Measurements from ENCODE around the gene MAP4K5.

MAP4K5 gene

DNA sequence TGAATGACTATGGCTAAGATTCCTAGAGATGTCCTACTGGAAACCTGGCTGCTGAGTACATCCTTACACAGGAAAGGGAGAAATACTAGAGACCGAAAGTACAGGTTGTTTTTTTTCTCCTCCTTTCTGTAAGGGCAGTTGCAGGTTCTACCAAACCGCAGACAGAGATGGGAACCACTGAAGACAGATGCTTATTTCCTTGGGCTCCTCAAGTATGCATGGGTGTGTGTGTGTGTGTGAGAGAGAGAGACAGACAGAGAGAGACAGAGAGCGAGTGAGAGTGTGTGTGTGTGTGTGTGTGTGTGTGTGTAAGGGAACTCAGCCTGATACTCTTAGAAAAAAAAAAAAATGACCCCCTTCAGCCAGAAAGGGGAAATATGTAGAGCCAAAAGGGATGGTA, 42.5 kb downstream of the MAP4K5 start:
- FAIRE-seq = no peak
- DNase-seq (ENCODE audit: extremely low spot score, insufficient read length, low read depth) = no peak

DNA sequence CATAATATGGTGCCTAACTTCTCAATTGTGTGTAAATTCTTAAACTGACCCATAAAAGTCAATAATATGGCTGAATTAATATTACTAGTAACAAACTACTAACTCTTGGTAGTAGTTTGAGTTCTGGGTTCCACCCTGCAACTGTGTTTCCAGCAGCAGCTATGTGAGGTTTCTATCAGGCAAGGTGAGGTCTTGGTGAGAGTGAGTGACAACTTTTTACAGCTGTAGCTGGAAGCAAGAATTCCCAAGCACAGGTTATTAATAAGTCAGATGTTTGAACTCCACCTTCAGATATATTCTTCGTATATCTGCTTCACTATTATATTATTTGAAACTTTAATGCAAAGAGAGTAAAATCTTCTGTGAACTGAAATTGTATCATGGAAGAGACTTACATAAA, 43.8 kb downstream of the MAP4K5 start:
- FAIRE-seq (no peak), DNase-seq (ENCODE audit: extremely low spot score, insufficient read length, low read depth) (no peak)

DNA sequence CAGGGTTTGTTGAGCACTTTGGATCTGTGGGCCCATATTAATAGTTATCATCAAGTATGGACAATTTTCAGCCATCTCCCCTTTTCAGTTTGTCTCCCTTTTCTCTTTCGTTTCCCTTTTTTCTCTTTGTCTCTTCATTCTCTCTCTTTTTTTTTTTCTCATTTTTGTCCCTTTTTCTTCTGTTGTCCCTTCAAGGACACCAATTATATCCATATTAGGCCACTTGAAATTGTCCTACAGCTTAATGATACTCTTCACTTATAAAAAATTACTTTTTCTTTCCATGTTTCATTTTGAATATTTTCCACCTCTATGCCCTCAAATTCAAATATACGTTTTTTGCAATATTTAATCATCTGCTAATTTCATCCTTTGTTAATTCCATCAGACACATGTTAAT, 53.3 kb downstream of the MAP4K5 start:
- DNase-seq (ENCODE audit: extremely low spot score, insufficient read length, low read depth) (no peak), FAIRE-seq (no peak)

- DNase-seq (ENCODE audit: extremely low spot score, insufficient read length, low read depth) = no peak
These were observed 54.6 kb downstream of the MAP4K5 start for GRCh38 chr14:50477760-50478159.

DNA sequence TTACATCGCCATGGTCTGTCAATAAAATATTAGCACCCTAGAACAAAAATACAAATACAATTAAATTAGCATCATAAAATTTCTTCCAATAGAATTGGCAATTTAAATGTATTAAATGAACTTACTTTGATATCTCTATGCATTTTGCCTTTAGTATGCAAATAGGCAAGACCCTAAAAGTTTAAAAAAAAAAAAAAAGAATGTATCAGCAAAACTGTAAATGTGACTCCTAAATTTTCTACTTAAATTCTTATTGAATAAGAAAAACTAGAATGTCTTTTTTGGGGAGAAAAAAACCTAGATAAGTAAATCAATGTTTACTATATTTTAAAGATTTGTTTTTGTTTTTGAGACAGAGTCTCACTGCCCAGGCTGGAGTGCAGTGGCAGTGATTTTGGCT, 56.2 kb downstream of the MAP4K5 start:
- no peak for FAIRE-seq
- DNase-seq (ENCODE audit: extremely low spot score, insufficient read length, low read depth) = no peak

More at GRCh38 chr14:50477760-50478159, 54.6 kb downstream of the MAP4K5 start:
- no peak for FAIRE-seq

- DNase-seq (ENCODE audit: extremely low spot score, insufficient read length, low read depth) (no peak), FAIRE-seq (no peak)
These were observed 56.9 kb downstream of the MAP4K5 start for GRCh38 chr14:50475460-50475859.

GRCh38 chr14:50471838-50472465, 60.4 kb downstream of the MAP4K5 start:
- DNase-seq (ENCODE audit: extremely low spot score, insufficient read length, low read depth) (no peak), FAIRE-seq (peak; percentile 18)

- FAIRE-seq (no peak), DNase-seq (ENCODE audit: extremely low spot score, insufficient read length, low read depth) (no peak)
These were observed 62.4 kb downstream of the MAP4K5 start for GRCh38 chr14:50469982-50470381.

DNA sequence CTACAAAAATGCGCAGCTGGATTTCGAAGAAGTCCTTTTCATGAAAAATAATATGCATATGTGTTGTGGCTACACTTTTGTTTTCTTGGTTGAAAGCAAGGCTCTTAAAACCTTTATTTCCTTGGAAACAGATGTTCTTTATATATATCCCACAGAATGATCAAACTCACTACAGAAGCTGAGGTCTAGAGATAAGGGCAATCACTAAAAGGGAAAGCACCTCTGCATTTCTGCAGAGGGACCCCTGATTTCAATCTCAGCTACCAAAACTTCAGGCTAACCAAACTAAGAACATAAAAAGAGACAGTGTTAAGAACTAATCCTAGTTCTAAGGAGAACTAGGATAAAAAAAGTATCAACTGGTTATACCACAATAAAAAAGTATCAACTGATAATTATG, 70.3 kb downstream of the MAP4K5 start:
- DNase-seq (ENCODE audit: extremely low spot score, insufficient read length, low read depth) (no peak), FAIRE-seq (no peak)

DNA sequence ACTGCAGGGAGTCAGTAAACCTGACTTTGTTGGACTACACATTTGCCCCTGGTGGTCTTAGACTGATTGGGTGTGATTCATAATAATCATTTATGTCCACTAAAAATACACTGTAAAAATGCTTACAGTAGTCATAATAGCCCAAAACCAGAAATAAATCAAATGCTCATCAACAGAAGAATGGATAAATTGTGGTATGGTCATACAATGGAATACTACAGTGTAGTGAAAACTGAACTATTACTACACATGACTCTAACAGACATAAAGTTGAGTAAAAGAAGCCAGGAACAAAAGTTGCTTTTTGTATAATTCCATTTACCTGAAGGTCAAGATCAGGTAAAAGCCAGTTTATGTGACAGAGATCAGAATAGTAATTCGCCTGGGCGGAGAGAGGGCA, 78.5 kb downstream of the MAP4K5 start:
- DNase-seq (ENCODE audit: extremely low spot score, insufficient read length, low read depth) = no peak
- no peak for FAIRE-seq

DNA sequence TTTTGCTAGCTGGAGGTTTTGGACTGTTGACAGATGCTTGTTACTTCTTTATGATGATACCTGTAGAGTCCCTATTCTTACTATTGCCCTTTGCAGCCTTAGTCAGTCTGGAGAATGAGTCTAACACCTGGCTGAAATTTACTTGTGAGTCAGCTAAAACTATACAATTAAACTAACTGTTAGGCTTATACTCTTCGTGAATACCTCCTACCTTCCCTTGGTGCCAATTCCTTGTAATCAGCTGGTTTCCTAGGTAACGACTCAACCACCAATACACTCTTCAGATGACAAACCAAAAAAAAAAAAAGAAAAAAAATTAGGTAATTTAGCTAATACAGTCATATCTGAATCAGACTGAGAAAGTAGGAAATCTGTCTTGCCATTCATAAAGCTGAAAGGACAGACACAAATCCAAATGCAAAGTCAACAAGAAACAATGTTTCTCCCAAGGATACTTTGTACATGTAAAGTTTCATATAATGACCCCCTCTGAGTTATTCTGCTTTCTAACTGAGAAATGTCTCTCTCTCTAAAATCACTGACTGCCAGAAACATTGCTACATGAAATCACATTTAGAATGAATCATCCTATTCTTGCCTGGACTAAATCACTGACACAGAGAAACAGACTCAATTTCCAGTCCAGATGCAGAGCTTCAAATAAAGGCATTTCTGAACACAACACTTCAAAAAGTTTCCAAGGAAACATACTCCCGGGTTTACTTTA, 79.2 kb downstream of the MAP4K5 start:
- DNase-seq (ENCODE audit: extremely low spot score, insufficient read length, low read depth) = no peak
- no peak for FAIRE-seq

DNA sequence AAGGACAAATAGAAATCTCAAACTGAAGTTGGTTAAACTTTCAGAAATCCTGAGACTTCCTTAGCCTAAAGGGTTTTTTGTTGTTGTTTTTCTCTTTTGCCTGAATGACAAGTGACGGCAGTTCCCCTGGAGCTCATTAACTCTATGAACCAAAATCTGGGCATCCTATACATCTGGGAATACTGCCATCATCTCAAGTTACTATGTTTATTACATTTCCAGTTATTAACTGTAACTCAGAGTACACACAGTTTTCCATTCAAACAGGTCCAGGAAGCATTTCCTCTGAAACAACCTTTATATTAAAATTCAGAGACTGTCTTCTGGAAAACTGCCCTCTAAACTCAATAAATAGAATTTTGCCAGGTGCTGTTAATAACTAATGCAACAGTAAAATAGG, 80.1 kb downstream of the MAP4K5 start:
- no peak for FAIRE-seq
- DNase-seq (ENCODE audit: extremely low spot score, insufficient read length, low read depth) = no peak

- peak; percentile 33 for FAIRE-seq
- no peak for DNase-seq (ENCODE audit: extremely low spot score, insufficient read length, low read depth)
These were observed 80.5 kb downstream of the MAP4K5 start for GRCh38 chr14:50451854-50452253.

- no peak for FAIRE-seq
- DNase-seq (ENCODE audit: extremely low spot score, insufficient read length, low read depth) = no peak
These were observed 84.9 kb downstream of the MAP4K5 start for GRCh38 chr14:50447461-50447860.

- FAIRE-seq (no peak), DNase-seq (ENCODE audit: extremely low spot score, insufficient read length, low read depth) (no peak)
These were observed 97.8 kb downstream of the MAP4K5 start for GRCh38 chr14:50434528-50434927.

- no peak for FAIRE-seq
- no peak for DNase-seq (ENCODE audit: extremely low spot score, insufficient read length, low read depth)
These were observed 100.2 kb downstream of the MAP4K5 start for GRCh38 chr14:50432131-50432530.

DNA sequence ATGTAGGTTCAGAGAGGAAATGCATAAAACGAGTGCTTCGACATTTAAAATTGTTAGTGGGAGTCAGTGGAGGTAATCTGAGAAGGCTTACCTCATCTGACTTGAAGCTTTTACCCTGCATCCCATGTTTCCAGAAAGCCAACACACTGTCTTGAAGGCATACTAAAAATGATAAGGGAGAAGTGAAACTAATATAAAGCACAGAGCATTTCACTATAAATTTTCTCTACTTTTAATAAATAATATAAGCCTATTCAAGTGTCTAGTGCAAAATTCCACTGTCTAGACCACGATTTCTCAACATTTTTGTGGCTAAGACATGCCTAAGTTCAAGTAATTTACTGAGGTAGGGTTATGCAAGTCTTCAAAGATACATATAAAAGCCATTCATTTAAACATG, 106.6 kb downstream of the MAP4K5 start:
- DNase-seq (ENCODE audit: extremely low spot score, insufficient read length, low read depth) = no peak
- FAIRE-seq = no peak

- FAIRE-seq = no peak
- DNase-seq (ENCODE audit: extremely low spot score, insufficient read length, low read depth) = no peak
These were observed 107.3 kb downstream of the MAP4K5 start for GRCh38 chr14:50425105-50425504.

DNA sequence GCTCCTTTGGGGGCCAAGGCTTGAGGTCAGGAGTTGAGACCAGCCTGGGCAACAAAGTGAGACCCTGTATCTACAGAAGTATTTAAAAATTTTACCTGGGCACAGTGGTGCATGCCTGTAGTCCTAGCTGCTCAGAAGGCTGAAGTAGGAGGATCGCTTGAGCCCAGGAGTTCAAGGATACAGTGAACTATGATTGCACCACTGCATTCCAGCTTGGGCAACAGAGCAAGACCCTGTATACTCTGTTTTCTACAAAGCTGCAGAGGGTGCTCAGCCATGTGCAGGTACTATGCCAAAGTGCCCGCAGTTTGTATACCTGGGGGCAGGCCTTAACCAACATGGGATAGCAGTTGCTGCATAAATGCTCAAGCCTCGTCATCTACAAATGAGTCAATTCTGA, 108.8 kb downstream of the MAP4K5 start:
- FAIRE-seq = no peak
- no peak for DNase-seq (ENCODE audit: extremely low spot score, insufficient read length, low read depth)

DNA sequence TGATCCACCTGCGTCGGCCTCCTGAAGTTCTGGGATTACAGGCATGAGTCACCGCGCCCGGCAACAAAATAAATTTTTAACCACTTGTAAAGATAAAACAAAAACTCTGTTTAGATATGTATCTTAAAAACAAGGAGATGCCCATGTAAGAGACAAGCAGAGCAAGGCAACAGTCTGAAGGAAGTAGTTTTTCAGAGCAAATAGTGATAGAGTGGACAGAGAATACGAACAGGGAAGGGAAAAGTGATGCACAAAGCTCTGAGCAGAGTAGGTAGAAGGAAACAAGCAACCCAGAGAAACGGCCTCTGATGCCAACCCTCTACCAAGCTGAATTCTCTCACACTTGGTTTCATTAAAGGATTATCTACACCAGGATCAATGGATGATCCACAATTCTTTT, 110.9 kb downstream of the MAP4K5 start:
- DNase-seq (ENCODE audit: extremely low spot score, insufficient read length, low read depth) (no peak), FAIRE-seq (no peak)

- no peak for DNase-seq (ENCODE audit: extremely low spot score, insufficient read length, low read depth)
- peak; percentile 9 for FAIRE-seq
These were observed 114.5 kb downstream of the MAP4K5 start for GRCh38 chr14:50417853-50418252.

DNA sequence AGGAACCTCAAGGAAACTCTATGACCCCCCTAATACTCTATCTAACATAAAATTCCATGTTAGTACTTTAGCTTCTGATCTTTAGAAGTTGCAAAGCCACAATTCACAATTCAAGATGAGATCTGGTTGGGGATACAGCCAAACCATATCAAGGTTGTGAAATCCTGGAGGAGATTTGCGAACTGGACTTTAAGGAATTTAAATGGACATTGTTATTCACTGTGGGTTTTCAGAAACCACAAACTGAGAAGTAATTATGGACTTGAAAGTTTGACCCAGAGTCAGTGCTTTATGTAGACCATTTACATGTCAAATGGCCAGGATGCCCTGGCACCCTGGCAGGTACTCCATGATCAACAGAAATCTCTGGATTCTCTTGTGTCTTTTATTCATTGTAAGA, 121.4 kb downstream of the MAP4K5 start:
- no peak for FAIRE-seq
- no peak for DNase-seq (ENCODE audit: extremely low spot score, insufficient read length, low read depth)
